LHCN-M2 (cell line): Measurements from ENCODE around the gene ZNF232. TPM values are rescaled to one million over a fixed set of nuclear protein-coding genes. Genes with fewer than 3 reads are reported as not detected.
A peak's percentile ranks its signal among the peaks of the same experiment; 100 is the strongest.
"Not testable (repeated sequence)": the region's sequence is repeated elsewhere in the genome, so short reads cannot be mapped to it uniquely, and the experiment has no call there.

Experiments
- DNase-seq: peaks from one replicate; pipeline ENCODE4 v3.0.0-alpha.2; 2012; ENCODE audit warnings: low read depth
- total RNA-seq: library from RNA; depleted of rRNA; stranded (reverse); fragments of >200 nt; gene quantifications from 2 replicates; pipeline ENCODE4 v1.2.3, GENCODE V29; 2014

ZNF232 gene
- total RNA-seq, 1 experiment from 2014 or later, result 7.8 TPM

DNA sequence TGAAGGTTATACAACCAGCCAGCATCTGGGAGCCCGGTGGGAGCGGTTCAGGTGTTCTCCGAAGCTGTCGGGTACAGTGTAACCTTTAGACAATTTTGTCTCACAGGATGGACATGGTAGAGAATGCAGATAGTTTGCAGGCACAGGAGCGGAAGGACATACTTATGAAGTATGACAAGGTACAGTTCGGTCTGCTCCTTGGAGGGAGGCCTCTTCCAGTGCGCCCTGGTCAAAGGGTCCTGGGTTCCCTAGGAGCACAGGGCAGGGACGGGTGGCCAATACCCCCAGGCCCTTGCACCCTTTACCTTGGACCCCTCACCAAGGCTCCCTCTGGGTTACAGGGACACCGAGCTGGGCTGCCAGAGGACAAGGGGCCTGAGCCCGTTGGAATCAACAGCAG, 18.6 kb upstream of the ZNF232 start:
- DNase-seq, result not testable (repeated sequence)

GRCh38 chr17:5129770-5130169, 18.1 kb upstream of the ZNF232 start:
- not testable (repeated sequence) for DNase-seq

- DNase-seq, result no peak
Measured at GRCh38 chr17:5128905-5129535, 17.3 kb upstream of the ZNF232 start.

- DNase-seq, result not testable (repeated sequence)
Measured at GRCh38 chr17:5128387-5128786, 16.7 kb upstream of the ZNF232 start.

- DNase-seq, result no peak
Measured at GRCh38 chr17:5127910-5128309, 16.2 kb upstream of the ZNF232 start.

DNA sequence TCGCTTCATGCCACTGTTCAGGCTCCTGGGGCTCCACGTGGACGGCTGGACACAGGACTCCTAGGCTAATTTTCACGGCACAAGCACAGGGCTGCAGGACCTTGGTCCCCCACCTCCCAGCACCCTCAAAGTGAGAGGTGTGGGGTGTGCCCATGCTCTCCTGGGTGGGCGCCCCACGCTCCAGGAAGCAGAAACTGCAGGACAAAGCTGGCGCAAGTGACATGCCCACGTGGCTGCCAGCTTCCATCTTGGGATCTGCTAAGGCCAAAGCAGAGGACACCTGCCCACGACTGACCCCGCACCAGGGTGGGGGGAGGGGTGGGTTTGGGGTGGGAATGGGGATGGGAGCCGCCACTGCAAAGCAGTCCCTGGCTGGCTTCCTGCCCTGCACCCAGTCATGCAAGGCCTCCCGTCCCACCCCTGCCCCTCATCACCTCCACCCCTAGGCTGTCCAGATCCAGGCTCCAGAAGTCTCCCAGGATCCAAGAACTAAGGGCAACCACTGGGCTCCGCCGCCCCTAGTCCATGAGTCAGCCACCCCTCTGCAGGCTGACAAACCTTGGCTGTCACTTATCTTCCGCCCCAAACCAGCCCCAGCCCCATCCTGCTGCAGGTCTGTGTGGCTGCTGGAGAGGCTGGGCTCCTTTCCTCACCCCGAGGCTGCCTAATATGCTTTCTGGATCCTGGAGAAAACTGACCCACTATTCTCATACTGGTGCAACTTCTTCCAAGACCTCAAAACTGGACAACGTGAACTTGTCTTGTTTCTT, 15.2 kb upstream of the ZNF232 start:
- DNase-seq, result no peak

DNA sequence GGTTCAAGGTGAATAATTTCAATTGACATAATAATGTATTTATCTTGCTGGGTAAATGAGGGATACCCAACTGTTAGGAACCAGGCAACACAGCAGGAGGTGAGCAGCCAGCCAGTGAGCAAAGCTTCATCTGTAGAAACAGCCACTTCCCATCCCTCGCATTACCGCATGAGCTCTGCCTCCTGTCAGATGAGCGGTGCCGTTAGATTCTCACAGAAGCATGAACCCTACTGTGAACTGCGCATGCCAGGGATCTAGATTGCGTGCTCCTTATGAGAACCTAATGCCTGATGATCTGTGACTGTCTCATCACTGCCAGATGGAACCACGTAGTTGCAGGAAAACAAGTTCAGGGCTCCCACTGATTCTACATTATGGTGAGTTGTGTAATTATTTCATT, 13.2 kb upstream of the ZNF232 start:
- DNase-seq, result not testable (repeated sequence)

- peak; percentile 39 for DNase-seq
Measured at GRCh38 chr17:5124125-5124760, 12.6 kb upstream of the ZNF232 start.

DNA sequence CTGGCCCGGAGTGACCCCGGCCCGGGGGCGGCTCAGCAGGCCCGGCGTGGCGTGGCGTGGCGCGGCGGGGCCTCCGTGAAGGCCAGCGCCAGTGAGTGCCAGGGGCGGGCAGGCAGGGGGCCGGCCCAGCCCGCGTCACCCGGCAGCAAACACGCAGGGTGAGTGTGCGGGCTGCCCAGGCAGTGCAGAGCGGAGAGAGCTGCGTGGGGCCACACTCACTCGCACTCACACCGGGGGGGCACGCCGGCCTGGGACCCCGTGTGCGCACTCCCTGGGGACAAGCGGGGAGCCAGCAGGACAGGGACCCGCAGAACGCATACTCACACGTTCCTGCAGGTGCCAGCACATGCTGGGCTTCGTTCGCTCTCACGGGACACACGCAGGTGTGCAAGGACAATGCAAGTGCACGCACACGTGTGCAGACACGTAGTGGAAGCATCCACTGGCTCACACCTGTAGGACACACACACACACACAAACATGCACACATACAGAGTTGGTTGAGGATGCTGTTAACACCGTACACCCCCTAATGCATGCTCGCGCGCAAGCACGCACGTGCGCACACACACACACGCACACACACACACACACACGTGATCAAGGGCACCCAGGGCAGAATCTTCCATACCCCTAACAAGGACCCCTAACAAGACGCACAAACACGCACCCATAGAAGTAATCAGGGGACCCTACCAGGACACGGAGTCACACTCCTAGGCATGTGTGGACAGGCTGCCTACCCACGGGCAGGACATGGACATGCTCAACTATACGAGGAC, 11.9 kb upstream of the ZNF232 start:
- DNase-seq, result no peak

GRCh38 chr17:5122586-5123342, 11.1 kb upstream of the ZNF232 start:
- DNase-seq, result no peak

DNA sequence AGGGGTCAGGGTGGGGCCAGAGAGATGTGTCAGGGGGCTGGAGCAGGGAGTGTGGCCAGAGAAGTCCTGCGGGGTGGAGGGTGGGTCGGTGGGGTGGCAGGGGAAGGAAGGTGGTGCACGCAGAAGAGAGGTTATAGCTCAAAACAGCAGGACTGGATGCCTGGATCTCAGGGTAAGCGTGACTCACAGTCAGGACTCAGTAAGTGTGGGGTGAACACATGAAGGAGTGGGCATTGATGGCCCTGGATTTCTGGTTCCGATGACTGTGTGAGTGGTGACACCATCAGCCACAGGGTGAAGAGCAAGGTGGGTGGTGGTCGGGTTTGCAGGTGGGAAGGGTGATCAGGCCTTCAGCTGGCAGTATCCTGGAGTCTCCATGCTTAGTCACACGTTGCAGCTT, 10.4 kb upstream of the ZNF232 start:
- not testable (repeated sequence) for DNase-seq

GRCh38 chr17:5121186-5121841, 9.6 kb upstream of the ZNF232 start:
- DNase-seq, result no peak

GRCh38 chr17:5120436-5121185, 8.9 kb upstream of the ZNF232 start:
- DNase-seq, result peak; percentile 46

- no peak for DNase-seq
Measured at GRCh38 chr17:5120036-5120435, 8.4 kb upstream of the ZNF232 start.

- DNase-seq, result no peak
Measured at GRCh38 chr17:5118219-5118618, 6.5 kb upstream of the ZNF232 start.

- no peak for DNase-seq
Measured at GRCh38 chr17:5115673-5116651, 4.3 kb upstream of the ZNF232 start, which contains the start of gene USP6. Gene USP6, plus strand, starts transcription at chr17:5116032. Its CDS starts 14,336 bp downstream, at chr17:5130368.

DNA sequence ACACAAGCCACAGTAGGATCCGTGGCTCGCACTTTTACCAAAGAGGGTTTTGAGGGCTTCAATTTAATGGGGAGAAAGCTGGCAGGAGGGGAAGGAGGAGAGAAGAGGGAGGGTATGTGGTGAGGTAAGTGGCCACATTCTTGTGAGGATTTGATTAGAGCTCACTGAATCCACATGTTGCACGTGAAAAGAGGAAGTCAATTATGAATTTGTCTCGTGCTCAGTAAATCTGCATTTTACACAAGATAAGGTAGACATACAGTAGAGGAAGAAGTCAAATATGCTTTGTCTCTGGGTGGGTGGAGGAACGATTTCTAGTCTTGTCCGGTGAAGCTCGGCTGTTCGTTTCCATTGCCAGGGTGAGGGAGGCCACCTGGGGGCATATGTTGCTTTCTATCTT, 862 bp downstream of the ZNF232 start:
- no peak for DNase-seq

GRCh38 chr17:5100832-5101231, 10.8 kb downstream of the ZNF232 start:
- no peak for DNase-seq

- no peak for DNase-seq
Measured at GRCh38 chr17:5099271-5099670, 12.4 kb downstream of the ZNF232 start.
